Measurements from ENCODE around the gene WFS1. TPM values are rescaled to one million over a fixed set of nuclear protein-coding genes. Genes with fewer than 3 reads are reported as not detected.

WFS1 gene
- total RNA-seq, 4 donors from 2014 or later, result 62.3 to 159 (median 104) TPM

DNA sequence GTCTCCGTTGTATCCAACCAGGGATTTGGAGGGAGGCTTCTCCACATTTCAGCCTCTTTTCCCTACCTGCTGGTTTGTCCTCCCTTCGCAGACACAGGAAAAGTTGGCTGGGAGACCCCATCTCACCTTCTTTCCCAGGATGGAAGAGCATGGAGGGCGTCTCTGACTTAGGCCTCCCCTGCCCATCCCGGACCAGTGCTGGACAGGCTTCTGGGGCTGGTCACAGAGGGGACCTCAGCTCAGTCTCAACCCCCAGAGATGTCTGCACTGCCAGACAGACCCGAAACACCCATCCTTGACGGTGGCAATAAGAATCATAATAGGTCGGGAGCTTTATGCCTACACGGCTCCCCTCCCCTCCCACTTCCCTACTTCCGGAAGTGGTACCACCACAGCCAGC is 1.6 kb downstream of the WFS1 start:
- TF ChIP-seq, protein P1, sequence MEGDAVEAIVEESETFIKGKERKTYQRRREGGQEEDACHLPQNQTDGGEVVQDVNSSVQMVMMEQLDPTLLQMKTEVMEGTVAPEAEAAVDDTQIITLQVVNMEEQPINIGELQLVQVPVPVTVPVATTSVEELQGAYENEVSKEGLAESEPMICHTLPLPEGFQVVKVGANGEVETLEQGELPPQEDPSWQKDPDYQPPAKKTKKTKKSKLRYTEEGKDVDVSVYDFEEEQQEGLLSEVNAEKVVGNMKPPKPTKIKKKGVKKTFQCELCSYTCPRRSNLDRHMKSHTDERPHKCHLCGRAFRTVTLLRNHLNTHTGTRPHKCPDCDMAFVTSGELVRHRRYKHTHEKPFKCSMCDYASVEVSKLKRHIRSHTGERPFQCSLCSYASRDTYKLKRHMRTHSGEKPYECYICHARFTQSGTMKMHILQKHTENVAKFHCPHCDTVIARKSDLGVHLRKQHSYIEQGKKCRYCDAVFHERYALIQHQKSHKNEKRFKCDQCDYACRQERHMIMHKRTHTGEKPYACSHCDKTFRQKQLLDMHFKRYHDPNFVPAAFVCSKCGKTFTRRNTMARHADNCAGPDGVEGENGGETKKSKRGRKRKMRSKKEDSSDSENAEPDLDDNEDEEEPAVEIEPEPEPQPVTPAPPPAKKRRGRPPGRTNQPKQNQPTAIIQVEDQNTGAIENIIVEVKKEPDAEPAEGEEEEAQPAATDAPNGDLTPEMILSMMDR (IDR thresholded peaks at IDR 0.05), result no peak
- TF ChIP-seq EP300 (IDR thresholded peaks at IDR 0.05), result no peak
- TF ChIP-seq POLR2A (IDR thresholded peaks at IDR 0.05; ENCODE audit: low read depth), result no peak
- no peak for TF ChIP-seq POLR2AphosphoS5 (IDR thresholded peaks at IDR 0.05)
- no peaks in the 10 kb centered on the region for H3K36me3 ChIP-seq
- peak overlapping the region; percentile 86 to 99 (median 96) for H3K4me3 ChIP-seq
- intact Hi-C loops (cut with DNase I), result no loop called here
- no peaks in the 10 kb centered on the region for H3K9me3 ChIP-seq
- DNase-seq (ENCODE audit: extremely low spot score), result no peak
- peak overlapping the region; percentile 92 to 97 (median 94) for H3K27ac ChIP-seq (replicated peaks in 1 of 4)
- peaks cover 64 to 68% (median 67%) of the 10 kb centered on the region in 4 donors for H3K4me1 ChIP-seq
- WGBS, result 93% methylated on average over 5 of the region's 9 CpGs
- H3K27me3 ChIP-seq, result no peaks in the 10 kb centered on the region

DNA sequence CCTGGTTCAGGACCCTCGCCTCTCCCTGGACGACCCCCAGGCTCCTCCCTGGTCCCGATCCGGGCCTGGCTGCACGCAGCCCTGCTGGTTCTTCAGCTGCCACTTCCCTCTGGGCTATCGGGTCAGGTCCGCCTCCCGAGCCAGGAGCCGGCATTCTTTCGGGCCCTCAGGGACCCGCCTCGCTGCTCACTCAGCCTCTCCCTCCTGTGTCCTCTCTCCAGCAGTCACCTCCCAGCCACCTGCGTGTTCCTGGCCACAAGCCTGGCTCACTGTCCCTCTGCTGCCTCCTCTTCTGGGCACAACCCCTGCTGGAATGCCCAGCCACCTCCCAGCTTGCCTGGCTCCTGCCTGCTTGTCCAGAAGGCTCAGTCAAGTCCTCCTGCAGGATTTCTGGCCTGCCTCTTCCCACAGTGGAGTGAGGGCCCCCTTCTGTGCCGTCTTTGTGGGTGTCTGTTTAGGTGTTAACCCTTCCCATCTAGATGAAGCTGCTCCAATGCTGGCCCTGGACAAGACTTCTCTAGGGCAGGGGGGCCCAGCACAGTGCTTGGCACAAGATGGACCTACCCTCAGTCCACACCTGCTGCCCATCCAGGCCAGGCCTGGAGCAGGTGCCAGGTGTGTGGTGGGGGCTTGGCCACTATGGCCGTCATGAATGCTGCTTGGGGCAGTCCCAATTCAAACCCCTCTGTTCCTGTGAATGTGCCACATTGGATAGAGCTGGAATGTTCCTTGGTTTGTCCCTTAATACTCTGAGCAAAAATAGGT is 2.2 kb downstream of the WFS1 start:
- no peak for DNase-seq (ENCODE audit: extremely low spot score)
- H3K9me3 ChIP-seq, result no peaks in the 10 kb centered on the region
- no peaks in the 10 kb centered on the region for H3K27me3 ChIP-seq
- no peaks in the 10 kb centered on the region for H3K36me3 ChIP-seq
- peak overlapping the region; percentile 92 to 97 (median 94) for H3K27ac ChIP-seq (replicated peaks in 1 of 4)
- peak overlapping the region; percentile 86 to 99 (median 96) for H3K4me3 ChIP-seq
- peaks cover 70 to 74% (median 74%) of the 10 kb centered on the region in 4 donors for H3K4me1 ChIP-seq
- WGBS, result 51% methylated on average over 13 of the region's 15 CpGs
- intact Hi-C loops (cut with DNase I), result no loop called here
- peak in 1 of 2 donors; percentile 56 for TF ChIP-seq POLR2AphosphoS5 (IDR thresholded peaks at IDR 0.05)
- TF ChIP-seq, protein P1 (IDR thresholded peaks at IDR 0.05), result no peak

DNA sequence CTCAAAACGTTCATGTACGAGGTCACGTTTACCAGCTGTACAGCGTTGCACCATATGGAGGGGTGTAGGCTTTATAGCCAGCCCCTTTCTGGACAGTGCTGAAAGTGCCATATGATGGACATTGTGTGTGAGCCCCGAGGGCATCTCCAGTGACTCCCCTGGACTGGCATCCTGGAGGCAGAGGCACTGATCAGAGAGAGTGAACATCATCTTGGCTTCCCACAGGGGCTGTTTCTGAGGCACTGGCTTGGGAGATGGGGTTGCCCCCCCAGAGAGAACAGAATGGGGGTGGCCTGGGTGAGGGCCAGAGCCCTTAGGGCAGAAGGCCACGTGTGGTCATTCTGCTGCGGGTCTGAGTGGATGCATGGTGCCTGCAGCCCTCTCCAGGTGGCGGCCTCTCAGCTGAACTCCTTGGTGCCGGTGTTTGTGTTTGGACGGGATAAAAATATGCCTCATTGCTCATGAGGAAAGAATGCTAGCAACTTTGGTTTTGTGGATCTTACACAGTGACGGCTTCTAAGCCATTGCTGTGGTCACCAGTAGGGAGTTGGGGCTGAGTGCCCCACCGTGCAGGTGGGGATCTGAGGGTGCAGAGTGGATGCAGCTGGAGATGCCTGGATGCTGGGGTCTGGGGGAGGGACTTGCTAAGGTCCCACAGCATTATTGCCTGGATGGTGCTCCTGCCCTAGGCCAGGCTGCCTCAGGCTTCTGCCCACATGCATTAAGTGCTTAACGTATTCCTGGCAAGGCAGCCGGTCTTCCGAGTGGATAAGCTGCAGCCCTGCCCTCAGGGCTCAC is 3.4 kb downstream of the WFS1 start:
- no peak for DNase-seq (ENCODE audit: extremely low spot score)
- H3K27me3 ChIP-seq, result no peaks in the 10 kb centered on the region
- intact Hi-C loops (cut with DNase I), result no loop called here
- H3K36me3 ChIP-seq, result peaks cover 0 to 9% (median 7%) of the 10 kb centered on the region in 4 donors
- TF ChIP-seq EP300 (IDR thresholded peaks at IDR 0.05) (no peak), POLR2AphosphoS5 (IDR thresholded peaks at IDR 0.05) (peak in 1 of 2 donors; percentile 81)
- peak overlapping the region in 2 of 4 donors; percentile 8 to 34 for H3K4me3 ChIP-seq
- WGBS, result 37% methylated on average over 14 of the region's 15 CpGs
- H3K27ac ChIP-seq (replicated peaks in 1 of 4), result peak overlapping the region; percentile 92 to 97 (median 94)
- H3K9me3 ChIP-seq, result no peaks in the 10 kb centered on the region
- peaks cover 82 to 86% (median 85%) of the 10 kb centered on the region in 4 donors for H3K4me1 ChIP-seq

DNA sequence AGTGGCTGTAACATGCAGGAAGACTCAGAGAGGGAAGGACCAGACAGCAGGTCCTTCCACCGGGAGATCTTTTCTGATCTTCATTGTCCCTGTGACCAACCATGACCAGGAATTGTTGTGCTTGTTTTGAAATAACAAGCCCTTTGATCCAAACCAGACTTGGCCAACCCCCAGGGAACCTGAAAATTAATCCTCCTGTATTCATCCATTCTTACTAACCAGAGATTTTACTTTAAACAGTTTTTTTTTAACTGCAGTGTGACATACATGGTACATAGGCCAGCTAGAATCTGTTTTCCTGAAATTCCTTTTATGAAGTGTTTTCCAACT is 4.0 kb downstream of the WFS1 start:
- Histone ChIP-seq H3K4me3 (peak overlapping the region in 2 of 4 donors; percentile 8 to 34), H3K4me1 (peaks cover 88 to 92% (median 91%) of the 10 kb centered on the region in 4 donors)
- WGBS, result 71% methylated on average over 1 of the region's 1 CpG

More for the DNA sequence above, 4.0 kb downstream of the WFS1 start:
- no peak for DNase-seq (ENCODE audit: extremely low spot score)
- Histone ChIP-seq H3K27ac (replicated peaks in 1 of 4) (peak overlapping the region; percentile 92 to 97 (median 94)), H3K36me3 (peaks cover 0 to 14% (median 11%) of the 10 kb centered on the region in 4 donors), H3K27me3 (no peaks in the 10 kb centered on the region), H3K9me3 (no peaks in the 10 kb centered on the region)
- intact Hi-C loops (cut with DNase I), result no loop called here
- TF ChIP-seq EP300 (IDR thresholded peaks at IDR 0.05), result no peak
- TF ChIP-seq POLR2AphosphoS5 (IDR thresholded peaks at IDR 0.05), result no peak
- TF ChIP-seq, protein P1 (IDR thresholded peaks at IDR 0.05), result no peak
- TF ChIP-seq POLR2A (IDR thresholded peaks at IDR 0.05; ENCODE audit: low read depth), result no peak

Measured in esophagus muscularis mucosa (tissue), 4 donors.